ENCODE data around the gene RAPGEF6.

- no peak for TF ChIP-seq CTCF (IDR thresholded peaks at IDR 0.05 in 4 of 5, conservative IDR thresholded peaks at IDR 0.05 in 1 of 5)
- no peak for TF ChIP-seq POLR2A (IDR thresholded peaks at IDR 0.05)
Observed at GRCh38 chr5:131640043-131640856, 5.2 kb upstream of the RAPGEF6 start.
